CD14-positive monocyte (primary cell): ENCODE results near the gene SAMHD1. TPM values are rescaled to one million over a fixed set of nuclear protein-coding genes. Genes with fewer than 3 reads are reported as not detected.

Experiments used
- DNase-seq, 3 donors: peaks; one replicate each; pipeline ENCODE4 v3.0.0-alpha.2; 2011 to 2022
- H2AFZ ChIP-seq: 2 replicates; pipeline ENCODE4 v1.6.0; 2012; ENCODE audit warnings: mild to moderate bottlenecking, low read depth, low read length, inconsistent platforms; ENCODE audit not compliant: insufficient read depth, poor library complexity, severe bottlenecking
- H3K27ac ChIP-seq, 2 donors: 1 replicate in 1 of 2; 2 replicates in 1 of 2; pipeline ENCODE4 v1.5.1; 2012 to 2013; ENCODE audit warnings: low read length in 2 of 2, control low read depth in 1 of 2, inconsistent platforms in 1 of 2, low read depth in 1 of 2, mild to moderate bottlenecking in 1 of 2
- H3K27me3 ChIP-seq, 2 donors: one replicate each; pipeline versions ENCODE4 v1.6.0 to v1.6.1; 2011 to 2013; ENCODE audit warnings: low read length in 2 of 2; ENCODE audit not compliant: control insufficient read depth in 2 of 2, insufficient read depth in 2 of 2
- H3K36me3 ChIP-seq, 2 donors: replicated peaks in 1 of 2; 1 replicate in 1 of 2; 2 replicates in 1 of 2; pipeline versions ENCODE4 v1.5.1 to v1.6.1; 2012 to 2013; ENCODE audit warnings: low read length in 2 of 2, control low read depth in 1 of 2, inconsistent platforms in 1 of 2, mild to moderate bottlenecking in 1 of 2; ENCODE audit not compliant: insufficient read depth in 2 of 2, control insufficient read depth in 1 of 2
- H3K4me1 ChIP-seq, 2 donors: 1 replicate in 1 of 2; 2 replicates in 1 of 2; pipeline versions ENCODE4 v1.5.1 to v1.6.1; 2012 to 2013; ENCODE audit warnings: low read length in 2 of 2, control low read depth in 1 of 2, inconsistent platforms in 1 of 2, mild to moderate bottlenecking in 1 of 2, moderate library complexity in 1 of 2; ENCODE audit not compliant: insufficient read depth in 2 of 2, control insufficient read depth in 1 of 2
- H3K4me2 ChIP-seq: replicated peaks from 2 replicates; pipeline ENCODE3; 2012; ENCODE audit warnings: low read length, moderate library complexity, mild to moderate bottlenecking; ENCODE audit not compliant: poor library complexity, severe bottlenecking; ENCODE audit errors: extremely low read depth
- H3K4me3 ChIP-seq, 3 experiments: fragments of 200-600 bp in 1 of 3; sonication (generic) in 1 of 3; replicated peaks in 1 of 3; 1 replicate in 2 of 3; 2 replicates in 1 of 3; pipeline ENCODE4 v1.5.1; 2011 to 2013; ENCODE audit warnings: low read length in 3 of 3, mild to moderate bottlenecking in 3 of 3, control low read depth in 2 of 3, low read depth in 2 of 3, inconsistent platforms in 1 of 3, moderate library complexity in 1 of 3
- H3K79me2 ChIP-seq: 2 replicates; pipeline ENCODE4 v1.6.0; 2012; ENCODE audit warnings: mild to moderate bottlenecking, control low read depth, inconsistent platforms, low read length, moderate library complexity; ENCODE audit not compliant: insufficient read depth
- H3K9ac ChIP-seq: 2 replicates; pipeline ENCODE4 v1.6.0; 2017; ENCODE audit warnings: low read length, mild to moderate bottlenecking; ENCODE audit not compliant: insufficient read depth, poor library complexity, severe bottlenecking
- H3K9me3 ChIP-seq, 2 donors: replicated peaks in 1 of 2; 1 replicate in 1 of 2; 2 replicates in 1 of 2; pipeline versions ENCODE4 v1.5.1 to v1.6.1; 2012 to 2013; ENCODE audit warnings: low read length in 2 of 2, control low read depth in 1 of 2; ENCODE audit not compliant: control insufficient read depth in 1 of 2, insufficient read depth in 1 of 2
- H4K20me1 ChIP-seq: 2 replicates; pipeline ENCODE4 v1.6.0; 2012; ENCODE audit warnings: mild to moderate bottlenecking, low read length, control low read depth, moderate library complexity; ENCODE audit not compliant: insufficient read depth
- H3K27ac Mint-ChIP-seq, 7 donors: one replicate each; pipeline ENCODE4 v1.8.0; 2020; ENCODE audit warnings: mild to moderate bottlenecking in 7 of 7, mixed read lengths in 7 of 7, moderate library complexity in 6 of 7, inconsistent platforms in 2 of 7
- H3K27me3 Mint-ChIP-seq, 3 donors: one replicate each; pipeline ENCODE4 v1.8.0; 2021 to 2022; ENCODE audit warnings: low read depth in 3 of 3, mild to moderate bottlenecking in 3 of 3, mixed read lengths in 3 of 3, moderate library complexity in 3 of 3, inconsistent platforms in 1 of 3
- H3K36me3 Mint-ChIP-seq, 2 donors: one replicate each; pipeline ENCODE4 v1.8.0; 2020; ENCODE audit warnings: mixed read lengths in 2 of 2, inconsistent platforms in 1 of 2, mild to moderate bottlenecking in 1 of 2
- H3K4me1 Mint-ChIP-seq: one replicate; pipeline ENCODE4 v1.8.0; 2020; ENCODE audit warnings: mild to moderate bottlenecking, mixed read lengths
- H3K4me3 Mint-ChIP-seq, 2 donors: one replicate each; pipeline ENCODE4 v1.8.0; 2020; ENCODE audit warnings: mild to moderate bottlenecking in 2 of 2, mixed read lengths in 2 of 2, moderate library complexity in 1 of 2
- H3K9me3 Mint-ChIP-seq, 7 donors: one replicate each; pipeline ENCODE4 v1.8.0; 2020 to 2022; ENCODE audit warnings: mixed read lengths in 7 of 7, mild to moderate bottlenecking in 6 of 7, moderate library complexity in 6 of 7, inconsistent platforms in 2 of 7
- WGBS: methylation state at CpG from one replicate; pipeline ENCODE4 v1.1.5; 2013; ENCODE audit warnings: missing lambda C conversion rate; ENCODE audit not compliant: insufficient coverage; 5-methylcytosine and 5-hydroxymethylcytosine counted together
- intact Hi-C, 2 donors: fragments of 100-400 bp; cut with micrococcal nuclease; formaldehyde crosslinking; loops; one replicate each; pipeline versions ENCODE4 v1.15.0 to v1.15.1; 2023
- polyA plus RNA-seq, 3 donors: library from polyadenylated mRNA; depleted of rRNA in 1 of 3; unstranded in 2 of 3; stranded (reverse) in 1 of 3; fragments of 300-500 nt in 2 of 3; fragments of >200 nt in 1 of 3; fragmentation: Illumina TruSeq in 2 of 3; gene quantifications; 1 replicate in 2 of 3; 2 replicates in 1 of 3; pipeline ENCODE4 v1.2.3, GENCODE V29; 2012 to 2021
- TF ChIP-seq, protein P1 (sequence below): fragments of 200-600 bp; IDR thresholded peaks from one replicate; pipeline ENCODE4 v1.8.0; 2022; ENCODE audit warnings: antibody characterized with exemption, mild to moderate bottlenecking

The SAMHD1 gene
- polyA plus RNA-seq, 3 donors: 232 to 796 (median 590) TPM

DNA sequence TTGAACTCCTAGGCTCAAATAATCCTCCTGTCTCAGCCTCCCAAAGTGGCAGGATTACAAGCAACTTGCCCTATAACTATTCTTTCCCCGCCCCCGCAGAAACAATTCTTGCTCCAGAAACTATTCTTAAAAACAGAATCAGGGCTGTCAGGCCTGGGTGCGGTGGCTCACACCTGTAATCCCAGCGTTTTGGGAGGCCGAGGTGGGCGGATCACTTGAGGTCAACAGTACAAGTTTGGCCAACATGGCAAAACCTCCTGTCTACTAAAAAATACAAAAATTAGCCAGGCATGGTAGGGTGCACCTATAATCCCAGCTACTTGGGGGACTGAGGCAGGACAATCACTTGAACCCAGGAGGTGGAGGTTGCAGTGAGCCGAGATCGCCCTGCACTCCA, 31.2 kb downstream of the SAMHD1 start:
- Mint-ChIP-seq H3K36me3 (peaks cover 61 to 95% of the 10 kb centered on the region in 2 donors), H3K4me1 (peaks cover 16% of the 10 kb centered on the region), H3K27ac (peak overlapping the region; percentile 6 to 84 (median 50)), H3K4me3 (no peak overlapping the region), H3K9me3 (no peaks in the 10 kb centered on the region), H3K27me3 (no peaks in the 10 kb centered on the region)
- peaks cover 0 to 6% of the 10 kb centered on the region in 2 donors for H3K4me1 ChIP-seq
- WGBS: 95% methylated on average over 4 of the region's 8 CpGs
- TF ChIP-seq, protein P1, sequence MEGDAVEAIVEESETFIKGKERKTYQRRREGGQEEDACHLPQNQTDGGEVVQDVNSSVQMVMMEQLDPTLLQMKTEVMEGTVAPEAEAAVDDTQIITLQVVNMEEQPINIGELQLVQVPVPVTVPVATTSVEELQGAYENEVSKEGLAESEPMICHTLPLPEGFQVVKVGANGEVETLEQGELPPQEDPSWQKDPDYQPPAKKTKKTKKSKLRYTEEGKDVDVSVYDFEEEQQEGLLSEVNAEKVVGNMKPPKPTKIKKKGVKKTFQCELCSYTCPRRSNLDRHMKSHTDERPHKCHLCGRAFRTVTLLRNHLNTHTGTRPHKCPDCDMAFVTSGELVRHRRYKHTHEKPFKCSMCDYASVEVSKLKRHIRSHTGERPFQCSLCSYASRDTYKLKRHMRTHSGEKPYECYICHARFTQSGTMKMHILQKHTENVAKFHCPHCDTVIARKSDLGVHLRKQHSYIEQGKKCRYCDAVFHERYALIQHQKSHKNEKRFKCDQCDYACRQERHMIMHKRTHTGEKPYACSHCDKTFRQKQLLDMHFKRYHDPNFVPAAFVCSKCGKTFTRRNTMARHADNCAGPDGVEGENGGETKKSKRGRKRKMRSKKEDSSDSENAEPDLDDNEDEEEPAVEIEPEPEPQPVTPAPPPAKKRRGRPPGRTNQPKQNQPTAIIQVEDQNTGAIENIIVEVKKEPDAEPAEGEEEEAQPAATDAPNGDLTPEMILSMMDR: no peak
- H4K20me1 ChIP-seq: peaks cover 100% of the 10 kb centered on the region
- H3K9ac ChIP-seq: no peak overlapping the region
- H3K27me3 ChIP-seq: no peaks in the 10 kb centered on the region
- H3K4me3 ChIP-seq: no peak overlapping the region
- peaks cover 92 to 98% of the 10 kb centered on the region in 2 donors for H3K36me3 ChIP-seq
- no peaks in the 10 kb centered on the region for H3K9me3 ChIP-seq
- peaks cover 100% of the 10 kb centered on the region for H3K79me2 ChIP-seq
- no peak overlapping the region for H2AFZ ChIP-seq
- intact Hi-C loops: no loop called here
- no peak overlapping the region for H3K4me2 ChIP-seq
- no peak overlapping the region for H3K27ac ChIP-seq
- no peak for DNase-seq

DNA sequence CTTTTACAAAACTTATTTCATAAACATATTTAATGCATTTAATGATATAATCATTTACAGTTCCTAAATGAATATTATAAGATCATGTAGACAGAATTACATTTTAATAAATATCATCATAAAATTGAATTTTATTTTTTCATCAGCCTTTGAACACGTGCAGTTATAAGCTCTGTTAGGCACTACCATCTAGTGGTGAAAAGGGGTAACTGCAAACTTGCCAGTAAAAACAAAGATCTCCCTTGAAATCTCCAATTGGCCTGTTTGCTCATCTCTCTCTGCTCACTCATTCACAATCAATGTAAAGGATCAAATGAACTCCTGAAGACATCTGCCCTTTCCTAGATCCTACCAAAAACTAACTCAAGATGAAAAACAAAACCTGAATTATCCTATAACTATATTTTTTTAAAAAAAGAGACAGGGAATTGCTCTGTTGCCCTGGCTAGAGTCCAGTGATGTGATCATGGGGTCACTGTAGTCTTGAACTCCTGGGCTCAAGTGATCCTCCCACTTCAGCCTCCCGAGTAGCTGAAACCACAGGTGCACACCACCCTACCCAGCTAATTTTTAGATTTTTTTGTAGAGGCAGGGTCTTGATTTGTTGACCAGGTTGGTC, 31.7 kb downstream of the SAMHD1 start:
- Histone ChIP-seq H3K4me3 (no peak overlapping the region), H3K4me1 (peaks cover 0 to 6% of the 10 kb centered on the region in 2 donors), H3K4me2 (no peak overlapping the region), H3K27me3 (no peaks in the 10 kb centered on the region), H3K79me2 (peaks cover 100% of the 10 kb centered on the region), H3K36me3 (peaks cover 94 to 98% of the 10 kb centered on the region in 2 donors), H4K20me1 (peaks cover 100% of the 10 kb centered on the region), H3K9me3 (no peaks in the 10 kb centered on the region), H2AFZ (no peak overlapping the region), H3K27ac (no peak overlapping the region), H3K9ac (no peak overlapping the region)
- H3K36me3 Mint-ChIP-seq: peaks cover 62 to 95% of the 10 kb centered on the region in 2 donors
- WGBS: no CpG with 5 or more reads among the region's 2 CpGs
- no peaks in the 10 kb centered on the region for H3K27me3 Mint-ChIP-seq
- intact Hi-C loops: loop anchor here in 1 of 2 donors (10.0 kb wide), 1 partner anchor 1205 kb away; no protein-coding TSS in a partner anchor
- no peaks in the 10 kb centered on the region for H3K9me3 Mint-ChIP-seq
- no peak overlapping the region for H3K4me3 Mint-ChIP-seq
- H3K4me1 Mint-ChIP-seq: peaks cover 12% of the 10 kb centered on the region
- H3K27ac Mint-ChIP-seq: peak overlapping the region; percentile 6 to 84 (median 50)
- peak; percentile 37 to 56 (median 47) for DNase-seq
- TF ChIP-seq, protein P1: peak; percentile 96
